Measurements from ENCODE around the gene NAT9.

NAT9 gene

GRCh38 chr17:74803388-74803930, 27.3 kb upstream of the NAT9 start:
- DNase-seq (ENCODE audit: insufficient read length): no peak
- no peak for TF ChIP-seq TAF1 (IDR thresholded peaks at IDR 0.05; ENCODE audit: borderline replicate concordance, low read depth, low read length)

GRCh38 chr17:74801896-74802295, 25.8 kb upstream of the NAT9 start:
- DNase-seq (ENCODE audit: insufficient read length): no peak
- no peak for FAIRE-seq
- TF ChIP-seq TAF1 (IDR thresholded peaks at IDR 0.05; ENCODE audit: borderline replicate concordance, low read depth, low read length): no peak
- no peak for TF ChIP-seq POLR2A (IDR thresholded peaks at IDR 0.05; ENCODE audit: low read depth, low read length)
- TF ChIP-seq POLR2AphosphoS5 (IDR thresholded peaks at IDR 0.05; ENCODE audit: low read depth, low read length): no peak

More at GRCh38 chr17:74803388-74803930, 27.3 kb upstream of the NAT9 start:
- no peak for FAIRE-seq

DNA sequence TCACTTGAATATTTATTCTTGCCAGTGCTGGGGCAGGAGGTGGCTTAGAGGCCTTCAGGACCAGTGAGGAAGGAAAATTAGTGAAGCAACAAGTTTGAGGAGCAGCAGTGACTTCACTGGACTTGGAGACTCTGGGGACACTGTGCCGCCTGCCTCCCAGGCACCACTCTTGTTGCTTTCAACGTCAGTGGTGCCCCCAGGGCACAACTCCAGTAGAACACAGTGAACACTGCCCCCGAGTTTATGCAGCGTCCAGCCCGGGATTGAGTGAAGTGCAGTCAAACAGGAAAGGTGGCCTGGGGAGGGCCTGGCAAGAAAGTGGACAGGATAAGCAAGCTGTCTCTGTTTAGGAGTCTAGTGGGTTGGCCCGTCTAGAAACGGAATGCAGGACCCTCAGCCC, 24.4 kb upstream of the NAT9 start:
- no peak for FAIRE-seq
- TF ChIP-seq POLR2AphosphoS5 (IDR thresholded peaks at IDR 0.05; ENCODE audit: low read depth, low read length) (no peak), TAF1 (IDR thresholded peaks at IDR 0.05; ENCODE audit: borderline replicate concordance, low read depth, low read length) (no peak), POLR2A (IDR thresholded peaks at IDR 0.05; ENCODE audit: low read depth, low read length) (no peak)
- no peak for DNase-seq (ENCODE audit: insufficient read length)

- FAIRE-seq (no peak), DNase-seq (ENCODE audit: insufficient read length) (no peak)
- no peak for TF ChIP-seq POLR2AphosphoS5 (IDR thresholded peaks at IDR 0.05; ENCODE audit: low read depth, low read length)
- TF ChIP-seq POLR2A (IDR thresholded peaks at IDR 0.05; ENCODE audit: low read depth, low read length): no peak
- no peak for TF ChIP-seq TAF1 (IDR thresholded peaks at IDR 0.05; ENCODE audit: borderline replicate concordance, low read depth, low read length)
Measured at GRCh38 chr17:74799097-74799496, 23.0 kb upstream of the NAT9 start.

- TF ChIP-seq TAF1 (IDR thresholded peaks at IDR 0.05; ENCODE audit: borderline replicate concordance, low read depth, low read length) (no peak), POLR2A (IDR thresholded peaks at IDR 0.05; ENCODE audit: low read depth, low read length) (no peak), POLR2AphosphoS5 (IDR thresholded peaks at IDR 0.05; ENCODE audit: low read depth, low read length) (no peak)
- FAIRE-seq: no peak
- no peak for DNase-seq (ENCODE audit: insufficient read length)
Measured at GRCh38 chr17:74798239-74798707, 22.1 kb upstream of the NAT9 start.

- no peak for DNase-seq (ENCODE audit: insufficient read length)
- FAIRE-seq: no peak
Measured at GRCh38 chr17:74797824-74798223, 21.7 kb upstream of the NAT9 start.

DNA sequence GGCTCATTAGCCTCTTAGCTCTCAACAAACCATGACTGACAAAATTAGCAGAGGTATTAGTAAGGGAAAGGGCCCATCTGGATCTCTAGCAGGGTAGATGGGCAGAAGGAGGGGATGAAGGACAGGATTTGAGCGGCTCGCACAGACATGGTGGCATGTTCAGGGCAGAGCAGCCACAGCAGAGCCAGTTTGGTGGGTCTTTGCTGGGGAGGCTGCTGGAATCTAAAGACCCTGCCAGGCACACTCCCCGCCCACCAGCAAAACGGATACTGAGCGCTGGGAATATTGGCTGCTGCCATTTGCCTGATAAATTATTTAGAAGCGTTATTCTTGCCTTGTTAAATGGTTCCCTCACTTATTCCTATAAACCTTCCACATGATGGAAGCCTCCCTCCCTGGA, 20.7 kb upstream of the NAT9 start:
- DNase-seq (ENCODE audit: insufficient read length): no peak
- TF ChIP-seq POLR2A (IDR thresholded peaks at IDR 0.05; ENCODE audit: low read depth, low read length) (no peak), POLR2AphosphoS5 (IDR thresholded peaks at IDR 0.05; ENCODE audit: low read depth, low read length) (no peak), TAF1 (IDR thresholded peaks at IDR 0.05; ENCODE audit: borderline replicate concordance, low read depth, low read length) (no peak)
- no peak for FAIRE-seq

More at GRCh38 chr17:74797824-74798223, 21.7 kb upstream of the NAT9 start:
- no peak for TF ChIP-seq POLR2A (IDR thresholded peaks at IDR 0.05; ENCODE audit: low read depth, low read length)
- TF ChIP-seq POLR2AphosphoS5 (IDR thresholded peaks at IDR 0.05; ENCODE audit: low read depth, low read length): no peak
- no peak for TF ChIP-seq TAF1 (IDR thresholded peaks at IDR 0.05; ENCODE audit: borderline replicate concordance, low read depth, low read length)

DNA sequence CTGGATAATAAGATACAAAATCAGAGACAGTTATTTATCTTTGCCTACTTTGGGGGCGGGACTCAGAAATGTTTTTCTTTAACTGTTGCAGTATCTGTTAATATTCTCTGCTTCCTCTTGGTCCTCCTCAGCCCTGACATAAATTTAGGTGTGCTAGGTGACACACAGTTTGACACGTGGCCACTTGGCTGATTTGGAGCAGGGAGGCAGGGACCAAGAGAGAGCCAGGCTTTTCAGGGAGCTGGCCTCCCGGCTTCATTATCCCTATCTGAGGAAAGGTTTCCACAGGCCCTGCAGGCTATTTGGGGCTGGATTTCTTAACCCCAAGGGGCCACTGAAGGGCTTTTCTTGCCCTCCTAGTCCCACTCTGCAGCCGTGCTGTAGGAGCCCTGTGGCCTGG, 20.1 kb upstream of the NAT9 start:
- FAIRE-seq: no peak
- DNase-seq (ENCODE audit: insufficient read length): no peak
- TF ChIP-seq POLR2A (IDR thresholded peaks at IDR 0.05; ENCODE audit: low read depth, low read length) (no peak), TAF1 (IDR thresholded peaks at IDR 0.05; ENCODE audit: borderline replicate concordance, low read depth, low read length) (no peak), POLR2AphosphoS5 (IDR thresholded peaks at IDR 0.05; ENCODE audit: low read depth, low read length) (no peak)

GRCh38 chr17:74795327-74796020, 19.3 kb upstream of the NAT9 start:
- DNase-seq (ENCODE audit: insufficient read length) (no peak), FAIRE-seq (no peak)
- TF ChIP-seq POLR2A (IDR thresholded peaks at IDR 0.05; ENCODE audit: low read depth, low read length) (no peak), POLR2AphosphoS5 (IDR thresholded peaks at IDR 0.05; ENCODE audit: low read depth, low read length) (no peak), TAF1 (IDR thresholded peaks at IDR 0.05; ENCODE audit: borderline replicate concordance, low read depth, low read length) (no peak)

- DNase-seq (ENCODE audit: insufficient read length): no peak
- no peak for FAIRE-seq
- TF ChIP-seq POLR2AphosphoS5 (IDR thresholded peaks at IDR 0.05; ENCODE audit: low read depth, low read length): no peak
- no peak for TF ChIP-seq POLR2A (IDR thresholded peaks at IDR 0.05; ENCODE audit: low read depth, low read length)
- no peak for TF ChIP-seq TAF1 (IDR thresholded peaks at IDR 0.05; ENCODE audit: borderline replicate concordance, low read depth, low read length)
Measured at GRCh38 chr17:74792586-74793105, 16.5 kb upstream of the NAT9 start.

GRCh38 chr17:74790161-74791058, 14.3 kb upstream of the NAT9 start:
- no peak for FAIRE-seq
- no peak for DNase-seq (ENCODE audit: insufficient read length)
- TF ChIP-seq POLR2A (IDR thresholded peaks at IDR 0.05; ENCODE audit: low read depth, low read length): no peak
- TF ChIP-seq TAF1 (IDR thresholded peaks at IDR 0.05; ENCODE audit: borderline replicate concordance, low read depth, low read length): no peak
- no peak for TF ChIP-seq POLR2AphosphoS5 (IDR thresholded peaks at IDR 0.05; ENCODE audit: low read depth, low read length)
